Activated CD8-positive, alpha-beta memory T cell treated with anti-CD3 and anti-CD28 coated beads for 4 hours (primary cell): ENCODE results near the gene NEDD4L.

Experiments
- DNase-seq, 2 donors: peaks; one replicate each; pipeline ENCODE4 v3.0.0-alpha.2; 2020; ENCODE audit warnings: low read depth in 2 of 2

Gene NEDD4L

DNA sequence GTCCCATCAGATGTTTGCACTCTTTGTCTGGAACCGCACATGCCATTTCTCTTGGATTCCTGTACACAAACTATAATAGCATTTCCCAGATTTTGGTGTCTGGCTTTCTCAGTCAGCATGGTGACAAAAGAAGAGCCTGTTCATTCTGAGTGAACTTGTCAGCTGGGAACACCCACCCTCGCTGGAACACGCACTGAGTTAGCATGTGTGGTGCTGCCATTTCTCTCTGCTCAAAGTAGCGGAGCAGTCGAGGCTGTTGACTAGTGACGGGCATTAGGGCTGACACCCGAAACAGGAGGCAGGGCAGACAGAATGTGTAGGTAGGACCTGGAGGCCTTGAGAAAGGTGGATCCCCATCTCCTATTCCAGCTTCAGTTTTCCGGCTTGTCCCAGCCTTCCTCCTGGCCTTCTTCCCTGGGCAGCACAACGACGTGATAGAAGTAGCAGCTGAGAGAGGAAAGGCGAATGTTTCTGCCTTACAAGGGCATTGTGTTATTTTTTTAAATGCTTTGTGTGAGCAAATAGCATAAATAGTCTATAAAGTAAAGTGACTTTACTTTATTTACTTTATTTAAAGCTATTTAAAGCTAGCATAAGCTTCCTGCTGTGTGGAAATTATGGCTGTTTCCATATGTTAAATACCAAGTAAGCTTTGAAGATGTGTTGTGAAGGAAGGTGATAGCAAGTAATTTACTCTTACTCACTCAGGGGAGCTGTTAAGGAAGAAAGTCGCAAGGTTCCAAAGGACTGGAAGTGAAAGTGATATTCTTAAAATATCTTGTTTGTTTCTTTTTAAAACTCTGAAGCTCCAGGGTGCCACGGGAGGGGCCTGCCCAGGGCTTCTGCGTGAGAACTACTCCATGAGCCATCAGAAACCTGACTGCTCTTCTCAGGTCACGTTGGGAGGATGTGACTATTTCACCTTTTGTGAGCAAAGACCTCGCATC, 272.6 kb downstream of the NEDD4L start:
- no peak for DNase-seq

DNA sequence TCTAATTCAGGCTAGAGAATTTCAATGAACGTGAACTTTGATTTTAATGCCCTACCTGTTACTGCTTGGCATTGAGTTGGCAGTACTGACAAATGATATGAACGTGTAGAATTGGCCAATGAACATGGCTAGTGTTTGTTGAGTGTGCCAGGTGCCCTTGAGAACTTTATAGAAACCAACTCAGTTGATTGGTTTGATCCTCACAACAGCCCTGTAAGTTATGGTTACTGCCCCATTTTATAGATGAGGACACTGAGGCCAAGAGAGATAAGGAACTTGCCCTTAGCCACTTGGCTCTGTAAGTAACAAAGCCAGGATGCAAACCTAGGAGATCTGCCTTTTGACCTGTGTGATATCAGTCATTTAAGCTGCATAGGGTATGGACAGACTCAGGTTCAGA, 275.7 kb downstream of the NEDD4L start:
- no peak for DNase-seq

DNA sequence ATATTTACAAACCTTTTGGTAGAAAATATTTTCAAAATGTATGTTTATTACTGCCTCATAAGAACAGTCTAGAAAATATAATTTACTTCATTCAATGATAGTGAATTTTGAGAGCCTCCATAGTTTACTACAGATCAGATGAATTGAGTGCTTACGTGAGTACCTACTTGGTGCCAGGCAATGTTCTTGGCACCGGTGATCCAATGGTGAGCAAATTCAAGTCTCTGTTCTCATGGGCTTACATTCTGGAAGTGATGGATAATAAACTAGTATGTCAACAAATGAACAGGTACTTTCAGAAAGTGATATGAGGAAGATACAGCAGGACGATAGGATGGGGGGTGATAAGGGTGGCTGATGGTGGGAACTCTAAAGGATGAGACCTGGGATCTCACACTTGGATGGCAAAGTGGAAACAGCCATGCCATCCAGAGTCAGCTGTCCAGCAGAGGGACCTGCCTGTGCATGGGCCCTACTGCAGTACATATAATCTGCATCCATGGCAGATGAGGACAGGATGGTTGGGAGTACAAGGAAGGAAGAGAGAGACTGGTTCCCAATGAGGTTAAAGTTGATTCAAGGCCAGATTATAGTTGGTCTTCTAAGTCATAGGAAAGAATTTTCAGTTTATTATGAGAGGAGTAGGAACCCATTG, 277.0 kb downstream of the NEDD4L start:
- DNase-seq = no peak

DNA sequence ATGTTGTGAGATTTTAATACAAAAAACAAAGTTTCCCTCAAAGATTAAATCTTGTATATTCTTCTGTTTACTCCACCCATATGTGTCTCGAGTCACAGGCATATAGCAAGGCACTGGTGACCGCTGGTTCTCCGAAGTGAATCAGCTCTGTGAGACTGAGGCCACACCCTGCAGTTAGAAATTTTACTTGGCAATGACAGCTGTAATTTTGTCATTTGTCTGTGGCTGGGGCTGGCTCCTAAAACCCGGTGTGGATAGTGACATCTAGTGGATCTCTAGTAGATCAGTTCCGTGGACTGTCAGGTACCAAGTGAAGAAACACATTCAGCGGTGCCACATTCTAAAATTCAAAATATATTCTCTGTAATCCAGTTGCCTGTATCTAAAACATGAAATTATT, 278.0 kb downstream of the NEDD4L start:
- no peak for DNase-seq

DNA sequence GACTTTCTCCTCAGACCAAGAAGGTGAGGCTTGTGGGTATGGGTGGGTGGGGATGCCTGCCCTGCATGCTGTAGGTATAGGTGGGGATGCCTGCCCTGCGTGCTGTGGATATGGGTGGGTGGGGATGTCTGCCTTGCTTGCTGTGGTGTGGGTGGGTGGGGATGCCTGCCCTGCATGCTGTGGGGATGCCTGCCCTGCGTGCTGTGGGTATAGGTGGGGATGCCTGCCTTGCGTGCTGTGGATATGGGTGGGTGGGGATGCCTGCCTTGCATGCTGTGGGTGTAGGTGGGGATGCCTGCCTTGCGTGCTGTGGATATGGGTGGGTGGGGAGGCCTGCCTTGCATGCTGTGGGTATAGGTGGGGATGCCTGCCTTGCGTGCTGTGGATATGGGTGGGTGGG, 278.4 kb downstream of the NEDD4L start:
- DNase-seq = no peak

DNA sequence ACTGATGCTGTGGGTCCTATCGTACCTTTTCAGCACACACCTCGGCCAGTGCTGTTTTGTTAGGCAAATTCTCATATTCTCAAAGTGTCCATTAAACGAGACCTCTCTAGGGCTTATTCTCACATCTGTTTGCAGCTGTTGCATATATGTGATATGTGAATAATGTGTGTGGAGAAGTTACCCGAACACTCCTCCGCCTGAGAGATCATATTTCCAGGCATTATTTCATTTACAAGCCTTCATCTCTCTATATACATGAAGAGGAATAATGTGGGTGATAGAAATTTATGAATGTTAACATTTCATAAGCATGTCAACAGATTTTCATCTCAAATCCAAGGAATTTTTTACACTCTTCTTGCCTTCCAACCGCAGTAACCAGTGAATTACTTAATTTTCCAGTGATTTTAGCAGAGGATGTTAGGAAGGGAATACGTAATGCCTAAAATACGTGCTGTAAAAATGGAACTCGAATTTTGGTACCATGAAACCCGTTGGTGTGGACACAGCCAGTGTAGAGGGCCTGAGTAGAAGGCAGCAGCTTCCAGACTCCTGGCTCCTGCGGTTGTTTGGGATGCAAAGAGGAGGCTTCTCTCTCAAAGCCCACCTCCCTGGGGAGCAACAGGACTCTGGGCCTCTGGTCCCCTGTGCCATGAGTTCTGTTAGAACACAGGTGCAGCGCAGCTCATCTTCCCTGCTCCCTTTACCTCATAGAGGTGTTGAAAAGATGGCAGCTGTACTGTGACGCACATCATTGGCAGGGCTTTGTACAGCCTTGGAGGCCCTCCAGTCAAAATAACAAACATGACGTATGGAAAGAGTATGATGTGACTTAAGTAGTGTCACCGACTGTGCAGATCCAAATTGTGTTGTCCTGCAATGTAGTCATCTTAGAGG, 280.1 kb downstream of the NEDD4L start:
- no peak for DNase-seq

DNA sequence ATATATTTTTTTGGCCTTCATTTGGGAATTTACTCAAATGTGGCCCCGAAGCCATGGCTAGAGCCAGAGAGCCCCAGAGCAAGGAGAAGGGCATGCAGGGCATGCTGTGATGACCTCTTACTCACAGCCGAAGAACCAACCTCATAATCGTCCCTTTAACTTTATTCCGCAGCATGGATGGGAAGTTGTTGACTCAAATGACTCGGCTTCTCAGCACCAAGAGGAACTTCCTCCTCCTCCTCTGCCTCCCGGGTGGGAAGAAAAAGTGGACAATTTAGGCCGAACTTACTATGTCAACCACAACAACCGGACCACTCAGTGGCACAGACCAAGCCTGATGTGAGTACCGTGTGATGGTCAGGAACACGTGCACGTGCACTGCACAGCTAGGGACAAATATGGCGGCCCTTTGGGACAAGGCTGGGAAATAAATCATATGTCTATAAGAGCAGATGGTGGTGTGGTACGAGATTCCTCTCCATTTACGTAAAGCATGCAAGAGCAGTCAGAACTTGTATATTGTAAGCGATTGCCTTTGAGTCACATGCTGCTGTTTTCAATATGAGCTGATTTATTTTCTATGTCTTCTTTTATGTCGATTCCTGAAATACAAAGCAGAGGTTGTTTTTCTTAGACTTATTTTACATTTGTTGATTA, 280.9 kb downstream of the NEDD4L start:
- DNase-seq = no peak

DNA sequence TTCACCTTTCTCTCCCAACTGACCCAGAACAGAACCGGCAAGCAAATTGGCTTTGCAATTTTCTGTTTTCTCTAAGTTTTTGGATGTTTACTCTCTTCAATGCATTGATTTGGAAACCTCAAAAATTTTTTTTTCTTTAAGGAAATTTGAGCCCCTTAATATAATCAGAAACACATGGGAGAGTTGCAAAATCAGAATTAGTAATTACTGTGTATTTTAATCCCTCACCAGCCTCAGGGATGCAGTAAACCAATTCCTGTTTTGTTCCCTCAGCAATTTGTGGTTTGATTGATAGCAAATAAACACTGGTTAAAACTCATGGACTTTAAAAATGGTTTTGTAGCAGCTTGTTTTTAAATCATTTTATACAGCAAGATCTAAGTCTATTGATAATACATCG, 281.5 kb downstream of the NEDD4L start:
- no peak for DNase-seq

DNA sequence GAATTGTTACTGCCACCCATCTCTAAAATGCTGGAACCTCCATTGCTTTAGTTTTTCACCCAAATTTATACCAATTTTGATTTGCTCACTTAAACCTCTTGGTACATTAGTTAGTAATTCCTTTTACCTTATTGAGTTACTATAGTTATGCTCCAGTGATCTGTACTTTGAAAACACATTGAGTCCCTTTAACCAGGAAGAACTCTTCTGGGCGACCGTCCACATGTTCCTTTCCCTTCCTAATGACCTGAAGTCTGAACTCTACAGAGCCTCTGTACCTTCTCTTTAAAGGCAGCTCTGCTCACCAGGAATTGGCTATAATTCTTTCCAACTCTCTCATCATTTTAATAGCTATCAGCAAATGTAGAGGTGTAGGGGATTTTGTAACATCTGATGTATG, 290.0 kb downstream of the NEDD4L start:
- no peak for DNase-seq

DNA sequence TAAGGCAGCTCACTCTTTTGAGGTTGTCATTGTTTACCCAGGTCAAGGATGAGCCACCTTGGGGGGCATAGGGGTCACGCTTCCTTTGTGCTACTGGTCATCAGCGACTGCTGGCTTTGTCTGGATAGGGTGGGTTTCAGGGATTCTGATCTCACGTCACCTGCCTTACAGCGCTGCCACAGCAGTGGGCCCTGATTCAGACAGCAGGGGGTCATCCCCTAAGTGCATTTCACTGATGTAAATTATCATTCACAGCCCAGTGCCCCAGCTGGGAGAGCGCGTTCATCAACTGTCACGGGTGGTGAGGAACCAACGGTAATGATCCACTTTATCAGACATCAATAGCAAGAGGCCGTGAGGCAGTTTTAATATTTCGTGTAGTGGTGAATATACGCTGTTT, 291.2 kb downstream of the NEDD4L start:
- DNase-seq = no peak

DNA sequence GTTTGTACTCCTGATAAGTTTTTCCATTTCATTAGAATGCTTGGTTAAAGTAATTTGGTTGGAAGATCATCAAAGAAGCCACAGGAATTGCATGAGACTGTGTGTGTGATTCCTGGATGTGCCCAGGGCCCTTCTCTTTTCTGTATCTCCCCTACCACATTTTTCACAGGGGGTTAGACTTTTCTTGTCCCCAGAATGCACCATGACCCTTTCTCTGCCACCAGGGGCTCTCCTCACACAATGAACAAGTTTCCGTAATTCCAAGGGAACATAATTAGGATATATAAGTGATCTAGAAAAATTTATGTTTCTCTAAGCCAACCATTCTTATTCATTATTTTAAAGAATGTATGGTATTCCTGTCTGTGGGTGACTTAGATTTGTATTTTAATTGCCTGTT, 291.8 kb downstream of the NEDD4L start:
- no peak for DNase-seq

DNA sequence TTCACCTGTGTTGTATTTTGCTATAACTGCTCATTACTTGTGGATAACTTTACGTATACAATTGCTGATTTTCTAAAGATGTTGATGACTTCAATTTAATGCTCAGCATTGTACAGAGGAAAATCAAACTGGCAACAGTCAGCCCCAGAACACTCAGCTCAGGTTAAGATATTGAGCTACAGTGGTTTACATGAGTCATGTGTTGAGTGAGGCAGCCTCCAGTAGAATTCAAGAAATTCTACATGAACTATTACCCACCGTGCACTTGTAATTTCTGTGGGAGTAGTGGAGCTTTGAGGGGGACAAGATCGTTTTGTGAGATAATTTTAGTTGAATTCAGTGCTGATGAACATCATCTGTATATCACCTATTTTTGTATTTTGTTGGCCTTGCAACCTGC, 292.6 kb downstream of the NEDD4L start:
- DNase-seq = no peak

DNA sequence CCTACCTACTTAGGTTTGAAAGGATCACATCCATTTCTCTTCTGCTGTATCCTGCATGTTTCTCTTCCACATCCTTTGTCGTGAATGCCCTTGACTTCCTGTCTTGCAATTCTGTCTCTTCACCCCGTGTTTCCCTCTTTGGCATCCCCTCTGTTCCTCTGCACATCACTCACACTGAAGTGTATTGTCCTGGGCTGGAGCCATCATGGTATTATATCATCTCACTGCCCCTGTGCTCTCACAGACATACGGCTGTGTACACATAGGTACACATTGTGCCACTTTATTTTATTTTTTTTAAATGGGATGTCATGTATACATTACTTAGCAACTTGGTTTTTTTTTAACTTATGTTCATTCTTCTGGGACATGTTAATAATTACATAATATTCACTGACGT, 293.3 kb downstream of the NEDD4L start:
- DNase-seq = no peak

DNA sequence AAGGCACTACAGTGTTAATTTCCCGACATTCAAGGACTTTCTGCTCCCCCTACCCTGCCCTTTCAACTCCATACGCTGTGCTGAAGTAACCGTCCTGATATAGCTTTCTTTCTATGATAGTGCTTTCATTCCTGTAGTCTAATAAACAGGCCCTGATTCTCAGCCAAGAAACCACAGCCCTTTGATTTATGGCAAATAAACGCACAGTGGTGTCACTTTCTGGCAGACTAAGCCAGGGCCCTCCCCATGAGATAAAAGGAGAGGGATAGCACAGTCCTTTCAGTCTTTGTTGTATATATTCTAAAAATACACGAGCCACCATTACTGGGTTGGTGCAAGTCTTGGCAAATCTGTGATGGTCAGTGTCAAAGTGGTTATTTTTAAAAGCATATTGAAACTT, 293.7 kb downstream of the NEDD4L start:
- DNase-seq = no peak

DNA sequence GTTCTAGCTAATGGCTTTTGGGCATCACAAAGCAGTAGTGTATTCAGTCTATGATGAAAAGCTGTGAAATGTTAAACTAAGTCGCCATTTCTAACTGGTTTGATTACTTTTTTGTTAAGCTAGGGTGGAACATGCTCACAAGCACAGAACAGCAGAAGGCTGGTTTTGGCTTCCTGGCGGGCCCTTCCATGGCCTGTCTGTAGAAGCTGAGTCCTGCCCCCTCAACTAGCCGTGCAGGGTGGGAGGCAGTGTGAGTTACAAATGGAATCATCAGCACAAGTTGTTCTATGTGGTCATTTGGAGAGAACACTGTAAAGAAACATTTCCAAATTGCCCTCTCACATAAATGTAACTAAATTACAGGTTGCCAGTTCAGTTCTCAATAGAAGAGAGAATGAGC, 294.1 kb downstream of the NEDD4L start:
- DNase-seq = no peak

DNA sequence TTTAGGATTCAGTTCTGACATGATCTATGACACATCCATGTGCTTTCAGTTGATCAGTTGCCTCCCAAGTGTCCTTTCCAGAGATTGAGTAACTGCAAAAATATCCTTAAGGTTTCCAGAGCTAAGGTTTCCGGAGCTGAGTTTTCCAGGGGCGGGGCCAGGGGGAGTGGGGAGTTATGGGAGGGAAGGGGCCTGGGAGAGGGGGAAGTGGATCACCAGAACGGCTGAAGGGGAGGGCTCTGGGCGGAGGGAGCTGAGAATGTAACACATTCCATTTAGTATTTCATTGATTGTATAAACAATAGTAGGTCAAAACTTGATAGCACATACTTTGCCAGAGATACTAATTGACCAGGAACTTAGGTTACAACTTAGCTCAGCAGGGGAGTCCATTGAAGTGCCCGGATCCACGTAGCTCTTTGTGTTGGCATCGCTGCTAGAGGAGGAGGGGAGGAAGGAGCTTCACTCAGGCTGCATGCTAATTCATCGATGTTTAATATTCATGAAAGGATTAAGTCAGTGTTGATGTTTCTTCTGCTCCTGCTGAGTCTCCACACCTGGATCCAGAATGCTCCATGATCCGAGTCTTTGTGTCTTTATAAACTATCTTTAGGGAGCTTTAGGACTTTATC, 295.1 kb downstream of the NEDD4L start:
- DNase-seq = no peak

DNA sequence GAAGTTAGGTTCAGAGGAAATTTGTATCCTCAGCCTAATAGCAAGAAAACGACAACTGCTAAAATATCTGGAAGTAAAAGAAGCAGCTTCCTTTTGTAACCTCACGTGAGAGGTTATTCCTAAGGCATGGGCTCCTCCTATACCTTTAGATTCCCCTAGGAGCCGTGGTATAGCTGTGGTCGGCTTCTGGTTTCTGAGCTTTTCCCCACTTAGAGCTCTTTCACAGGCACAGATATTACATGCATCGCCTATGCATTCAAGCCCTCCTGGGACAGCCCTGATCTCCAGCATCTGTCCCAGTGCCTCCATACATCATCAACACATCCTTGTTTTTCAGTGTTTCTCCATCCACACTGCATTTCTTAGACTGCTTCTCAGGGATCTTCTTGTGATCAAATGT, 295.9 kb downstream of the NEDD4L start:
- no peak for DNase-seq

DNA sequence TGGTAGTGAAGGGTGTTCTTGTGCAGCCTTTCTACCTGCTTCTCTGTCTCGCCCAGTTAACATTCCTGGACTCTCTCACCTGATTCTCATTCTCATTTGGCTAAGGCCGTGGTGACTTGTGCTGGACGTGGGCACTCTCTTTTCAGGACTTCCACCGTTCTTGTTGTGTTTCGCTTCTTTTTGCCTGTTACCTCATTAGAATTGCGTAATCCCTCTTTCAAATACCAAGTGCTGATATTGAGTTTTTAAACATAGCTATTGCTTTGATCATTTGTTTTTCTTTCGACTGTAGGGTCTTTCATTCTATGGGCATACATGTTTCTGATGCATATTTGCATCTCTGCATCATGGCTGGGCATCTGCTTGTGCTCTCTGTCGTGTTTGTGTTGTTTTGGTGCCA, 297.9 kb downstream of the NEDD4L start:
- no peak for DNase-seq

DNA sequence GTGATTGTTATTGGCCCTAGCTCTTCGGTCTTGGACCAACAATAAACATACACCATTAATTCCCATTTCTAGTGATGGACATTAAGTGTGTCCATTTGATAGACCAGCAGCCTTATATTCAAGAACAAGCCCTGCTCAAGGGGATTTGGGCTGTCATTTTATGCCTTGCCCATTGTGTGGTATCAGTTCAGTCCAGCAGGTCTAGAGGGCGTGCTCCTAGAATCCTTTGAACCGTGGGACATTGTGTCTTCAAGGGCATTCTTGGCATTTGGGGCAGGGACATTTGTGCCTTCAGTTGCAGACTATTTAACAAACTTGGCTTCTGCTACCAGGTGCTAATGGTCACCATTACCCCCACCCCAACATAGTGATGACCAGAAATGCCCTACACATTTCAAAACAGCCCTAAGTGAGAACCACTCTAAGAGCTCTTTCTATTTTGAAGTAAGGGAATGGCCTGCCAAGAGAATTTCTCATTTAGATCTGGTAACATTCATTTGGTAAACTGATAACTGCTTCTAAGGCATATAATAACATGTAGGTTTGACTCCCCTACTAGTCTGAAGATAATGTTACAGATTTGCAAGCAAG, 300.1 kb downstream of the NEDD4L start:
- DNase-seq = no peak

DNA sequence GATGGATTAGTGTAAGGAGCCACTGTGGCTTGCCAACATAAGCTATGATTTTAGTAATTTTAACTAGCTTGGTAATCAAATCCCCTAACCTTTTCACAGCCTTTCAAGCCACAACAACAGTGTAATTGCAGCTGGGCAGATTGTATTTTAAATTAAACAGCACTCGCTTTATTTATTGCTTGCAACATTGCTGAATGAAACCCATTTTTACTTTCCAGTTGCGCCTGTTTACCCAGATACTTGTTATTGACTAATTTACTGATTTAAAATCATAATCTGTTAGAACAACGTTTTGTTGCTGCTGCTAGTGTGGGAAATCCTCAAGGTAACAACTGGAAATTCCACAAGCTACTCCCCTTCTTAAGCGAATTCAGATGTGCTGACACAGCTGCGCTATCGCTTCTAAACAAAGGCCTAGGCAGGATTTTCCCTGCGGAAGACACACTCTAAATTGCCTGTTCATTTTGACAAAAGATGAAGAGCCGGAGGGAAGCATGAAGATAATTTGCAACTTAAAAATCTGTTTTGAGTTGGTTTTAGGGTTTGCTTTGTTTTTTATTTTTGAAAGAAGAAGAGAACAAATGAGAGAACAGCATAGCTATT, 300.9 kb downstream of the NEDD4L start:
- no peak for DNase-seq

DNA sequence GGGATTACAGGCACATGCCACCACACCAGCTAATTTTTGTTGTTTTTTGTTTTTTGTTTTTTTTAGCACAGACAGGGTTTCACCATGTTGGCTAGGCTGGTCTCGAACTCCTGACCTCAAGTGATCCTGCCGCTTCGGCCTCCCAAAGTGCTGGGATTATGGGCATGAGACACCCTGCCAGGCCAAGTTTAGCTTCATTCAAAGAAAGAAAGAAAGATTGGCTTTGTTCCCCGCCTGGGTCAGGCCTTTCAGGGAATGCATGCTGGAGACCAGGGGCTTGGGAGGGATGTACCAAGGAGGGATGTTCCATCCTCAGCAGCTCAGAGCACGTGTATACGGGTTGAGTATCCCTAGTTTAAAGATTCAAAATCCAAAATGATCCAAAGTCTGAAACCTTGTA, 301.8 kb downstream of the NEDD4L start:
- DNase-seq = no peak
